Right ventricle myocardium inferior (tissue), 1 donor: Measurements from ENCODE around the gene SLC2A3. TPM values are rescaled to one million over a fixed set of nuclear protein-coding genes. Genes with fewer than 3 reads are reported as not detected.
"Not testable (repeated sequence)": the region's sequence is repeated elsewhere in the genome, so short reads cannot be mapped to it uniquely, and the experiment has no call there.

Experiments
- ATAC-seq: fragments of 200-7000 bp; cut with Tn5 transposase; one replicate; pipeline ENCODE4 v1.9.1; 2020; ENCODE audit warnings: mild to moderate bottlenecking, moderate library complexity
- DNase-seq: peaks from one replicate; pipeline ENCODE4 v3.0.0; 2021; ENCODE audit errors: missing footprints
- intact Hi-C: fragments of 100-400 bp; cut with DNase I; formaldehyde crosslinking; loops from one replicate; pipeline ENCODE4 v1.11.0; 2022
- total RNA-seq: library from RNA; stranded (reverse); fragmentation: NEBNext Ultra II Directional; extraction: Animal tissue kit (Norgen Biotek cat#: 25700); gene quantifications from one replicate; pipeline ENCODE4 v1.2.1, GENCODE V29; 2021
- donor health status: DM: no; HTN: yes; CAD: no; lungs with severe emphysema.

The SLC2A3 gene
- total RNA-seq, 1 donor from 2014 or later, result 11.7 TPM

DNA sequence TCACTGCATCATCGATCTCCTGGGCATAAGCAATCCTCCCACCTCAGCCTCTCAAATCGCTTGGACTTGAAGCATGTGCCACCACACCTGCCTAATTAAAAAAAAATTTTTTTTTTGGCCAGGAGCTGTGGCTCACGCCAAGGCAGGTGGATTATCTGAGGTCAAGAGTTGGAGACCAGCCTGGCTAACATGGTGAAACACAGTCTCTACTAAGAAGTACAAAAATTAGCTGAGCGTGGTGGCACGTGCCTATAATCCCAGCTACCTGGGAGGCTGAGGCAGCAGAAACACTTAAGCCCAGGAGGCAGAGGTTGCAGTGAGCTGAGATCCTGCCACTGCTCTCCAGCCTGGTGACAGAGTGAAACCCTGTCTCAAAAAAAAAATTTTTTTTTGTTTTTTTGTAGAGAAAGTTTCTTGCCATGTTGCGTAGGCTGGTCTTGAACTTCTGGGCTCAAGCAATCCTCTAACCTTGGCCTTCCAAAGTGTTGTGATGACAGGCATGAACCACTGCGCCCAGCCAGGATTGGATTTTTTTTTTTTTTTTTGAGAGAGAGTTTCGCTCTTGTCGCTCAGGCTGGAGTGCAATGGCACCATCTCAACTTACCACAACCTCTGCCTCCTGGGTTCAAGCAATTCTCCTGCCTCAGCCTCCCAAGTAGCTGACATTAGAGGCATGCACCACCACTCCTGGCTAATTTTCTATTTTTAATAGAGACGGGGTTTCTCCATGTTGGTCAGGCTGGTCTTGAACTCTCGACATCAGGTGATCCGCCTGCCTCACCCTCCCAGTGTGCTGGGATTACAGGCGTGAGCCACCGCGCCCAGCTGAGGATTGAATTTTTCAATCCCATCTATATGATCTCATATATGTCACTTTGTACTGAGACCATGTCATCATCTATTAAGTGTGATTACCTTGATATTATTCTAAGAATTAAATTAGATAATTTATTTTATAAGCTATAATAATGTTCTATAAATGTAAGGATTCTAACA lies 12.4 kb downstream of the SLC2A3 start:
- DNase-seq (no peak), ATAC-seq (no peak)
- intact Hi-C loops, result no loop called here

DNA sequence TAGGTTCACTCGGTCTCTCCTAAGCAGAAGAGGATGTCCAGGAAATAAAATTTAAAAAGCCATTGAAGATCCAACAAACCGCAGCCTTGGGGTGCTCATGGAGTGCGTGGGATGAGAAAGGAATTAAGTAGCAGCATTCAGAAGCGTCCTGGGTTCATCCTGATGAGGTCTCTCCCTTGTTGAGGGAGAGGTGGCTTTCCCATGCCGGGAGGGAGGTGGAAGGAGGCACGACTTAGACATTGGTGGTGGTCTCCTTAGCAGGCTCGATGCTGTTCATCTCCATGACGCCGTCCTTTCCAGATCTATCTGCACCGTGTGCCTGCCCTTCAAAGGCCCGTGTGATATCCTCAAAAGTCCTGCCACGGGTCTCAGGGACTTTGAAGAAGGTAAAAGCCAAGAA lies 14.8 kb downstream of the SLC2A3 start:
- DNase-seq, ATAC-seq, intact Hi-C loops: not testable (repeated sequence)

DNA sequence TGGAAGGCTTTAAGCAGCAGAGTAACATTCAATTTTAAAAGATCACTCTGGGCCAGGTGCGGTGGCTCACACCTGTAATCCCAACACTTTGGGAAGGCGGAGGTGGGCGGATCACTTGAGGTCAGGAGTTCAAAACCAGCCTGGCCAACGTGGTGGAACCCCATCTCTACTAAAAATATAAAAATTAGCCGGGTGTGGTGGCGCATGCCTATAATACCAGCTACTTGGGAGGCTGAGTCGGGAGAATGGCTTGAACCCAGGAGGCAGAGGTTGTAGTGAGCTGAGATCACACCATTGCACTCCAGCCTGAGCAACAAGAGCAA lies 17.8 kb downstream of the SLC2A3 start:
- ATAC-seq, intact Hi-C loops, DNase-seq: not testable (repeated sequence)

DNA sequence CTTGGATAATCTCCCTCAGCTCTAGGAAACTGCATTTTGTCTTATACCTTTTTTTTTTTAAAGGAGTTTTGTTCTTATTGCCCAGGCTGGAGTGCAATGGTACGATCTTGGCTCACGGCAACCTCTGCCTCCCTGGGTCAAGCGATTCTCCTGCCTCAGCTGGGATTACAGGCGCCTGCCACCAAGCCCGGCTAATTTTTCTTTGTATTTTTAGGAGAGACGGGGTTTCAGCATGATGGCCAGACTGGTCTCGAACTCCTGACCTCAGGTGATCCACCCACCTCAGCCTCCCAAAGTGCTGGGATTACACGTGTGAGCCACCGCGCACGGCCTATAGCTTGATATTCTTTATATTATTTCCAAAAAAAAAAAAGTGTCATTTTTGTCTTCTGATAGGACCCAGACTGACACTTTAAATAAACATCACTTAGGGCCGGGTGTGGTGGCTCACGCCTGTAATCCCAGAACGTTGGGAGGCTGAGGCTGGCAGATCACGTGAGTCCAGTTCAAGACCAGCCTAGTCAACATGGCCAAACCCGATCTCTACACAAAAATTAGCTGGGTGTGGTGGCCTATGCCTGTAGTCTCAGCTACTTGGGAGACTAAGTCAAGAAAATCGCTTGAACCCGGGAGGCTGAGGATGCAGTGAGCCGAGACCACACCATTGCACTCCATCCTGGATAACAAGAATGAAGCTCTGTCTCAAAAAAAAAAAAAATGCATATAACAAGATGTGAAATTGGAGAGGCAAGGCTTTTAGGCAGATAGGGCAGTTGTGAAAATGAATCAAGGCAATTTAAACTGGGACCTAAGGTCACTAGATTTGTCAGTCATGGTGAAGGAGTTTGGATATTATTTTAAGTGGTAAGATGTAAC lies 18.4 kb downstream of the SLC2A3 start:
- ATAC-seq (no peak), DNase-seq (no peak)
- intact Hi-C loops, result no loop called here

DNA sequence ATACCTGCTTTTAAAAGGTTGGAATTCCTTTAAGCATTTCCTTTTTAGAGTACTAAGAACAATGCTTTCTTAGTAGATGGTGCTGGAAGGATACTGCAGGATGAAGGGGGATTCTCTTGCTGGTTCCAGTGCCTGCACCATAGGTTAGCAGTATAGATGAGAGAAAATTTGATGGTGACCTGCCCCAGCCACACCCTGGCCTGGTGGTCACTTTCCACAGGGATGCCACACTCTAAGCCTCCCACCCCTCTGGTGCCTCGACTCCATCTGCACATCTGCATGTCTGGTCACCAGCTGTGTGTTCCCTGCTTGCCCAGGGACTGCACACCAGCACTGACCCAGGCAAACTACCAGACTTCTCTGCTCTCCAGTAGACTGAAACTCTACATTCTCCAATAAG lies 19.1 kb downstream of the SLC2A3 start:
- intact Hi-C loops, result no loop called here
- DNase-seq (no peak), ATAC-seq (peak; percentile 16)

DNA sequence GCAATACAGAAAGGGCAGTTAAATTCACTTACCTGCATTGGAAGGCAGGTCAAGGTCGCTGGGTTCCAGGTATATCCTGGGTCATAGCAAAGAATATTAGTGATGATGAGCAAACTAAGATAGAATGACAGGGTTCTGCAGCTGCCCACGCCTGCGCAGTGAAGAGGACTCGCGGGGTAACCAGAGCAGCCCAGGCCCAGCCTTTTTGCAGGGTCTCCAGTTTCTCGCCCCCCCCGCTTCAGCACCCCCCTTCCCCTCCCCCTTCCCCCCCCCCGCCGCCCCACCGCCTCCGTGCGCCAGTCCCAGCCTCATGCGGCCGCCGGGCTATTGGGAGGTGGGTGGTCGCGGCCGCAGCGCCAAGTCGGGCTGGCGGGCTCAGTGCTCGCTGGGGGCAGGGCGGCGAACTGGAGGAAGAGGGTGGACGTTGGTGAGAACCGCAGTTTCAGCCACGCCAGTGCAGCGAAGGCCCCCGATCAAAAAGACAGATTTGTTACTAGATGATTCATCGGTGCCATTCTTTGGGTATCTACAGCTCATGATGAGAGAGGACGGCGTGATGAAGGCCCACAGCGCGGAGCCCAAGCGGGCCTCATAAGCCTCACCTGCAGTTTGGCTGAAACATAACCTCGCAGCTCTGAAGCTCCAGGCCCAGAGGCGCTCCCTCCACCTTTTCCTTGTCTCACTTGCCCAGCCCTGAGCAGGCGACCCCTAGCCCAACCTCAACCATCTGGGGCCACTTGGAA lies 20.2 kb downstream of the SLC2A3 start:
- intact Hi-C loops, result no loop called here
- DNase-seq (no peak), ATAC-seq (no peak)

DNA sequence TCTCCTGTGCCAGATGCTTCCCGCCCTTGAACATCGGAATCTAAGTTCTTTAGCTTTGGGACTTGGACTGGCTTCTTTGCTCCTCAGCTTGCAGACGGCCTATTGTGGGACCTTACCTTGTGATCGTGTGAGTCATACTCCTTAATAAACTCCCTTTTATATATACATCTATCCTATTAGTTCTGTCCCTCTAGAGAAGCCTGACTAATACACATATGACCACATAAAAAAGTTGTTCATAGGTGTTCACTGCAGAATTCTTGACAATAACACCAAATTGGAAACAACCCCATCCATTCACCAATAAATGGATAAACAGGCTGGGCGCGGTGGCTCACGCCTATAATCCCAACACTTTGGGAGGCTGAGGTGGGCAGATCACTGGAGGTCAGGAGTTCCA lies 25.9 kb downstream of the SLC2A3 start:
- intact Hi-C loops, ATAC-seq, DNase-seq: not testable (repeated sequence)

DNA sequence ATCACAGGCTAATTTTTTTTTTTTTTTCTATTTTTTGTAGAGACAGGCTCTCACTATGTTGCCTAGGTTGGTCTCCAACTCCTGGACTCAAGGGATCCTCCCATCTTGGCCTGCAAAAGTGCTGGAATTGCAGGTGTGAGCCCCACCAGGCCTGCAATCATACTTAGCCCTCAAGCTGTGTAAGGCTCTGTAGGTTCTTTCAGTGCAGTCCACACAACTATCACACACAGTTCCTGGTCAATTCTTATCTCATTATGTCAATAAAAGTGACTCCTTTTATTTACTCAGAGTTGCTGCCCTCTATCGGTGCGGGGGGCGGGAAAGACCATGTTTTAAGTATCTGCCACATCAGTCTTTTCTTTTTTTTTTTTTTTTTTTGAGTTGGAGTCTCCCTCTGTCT lies 29.0 kb downstream of the SLC2A3 start:
- DNase-seq (no peak), ATAC-seq (no peak)
- intact Hi-C loops, result no loop called here

DNA sequence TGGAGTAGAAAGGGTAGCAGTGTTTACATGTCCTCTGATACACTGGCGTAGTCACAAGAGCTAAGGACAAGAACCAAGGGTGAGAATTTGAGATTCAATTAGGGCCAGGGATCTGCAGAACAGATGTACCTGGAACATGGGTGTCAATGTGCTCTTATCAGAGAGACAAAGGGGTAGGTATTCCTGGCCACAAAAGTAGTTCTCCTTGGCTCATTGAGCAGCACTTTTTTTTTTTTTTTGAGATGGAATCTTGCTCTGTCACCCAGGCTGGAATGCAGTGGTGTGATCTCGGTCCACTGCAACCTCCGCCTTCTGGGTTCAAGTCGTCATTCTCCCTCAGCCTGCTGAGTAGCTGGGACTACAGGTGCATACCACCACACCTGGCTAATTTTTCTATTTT lies 29.7 kb downstream of the SLC2A3 start:
- DNase-seq, ATAC-seq, intact Hi-C loops: not testable (repeated sequence)

DNA sequence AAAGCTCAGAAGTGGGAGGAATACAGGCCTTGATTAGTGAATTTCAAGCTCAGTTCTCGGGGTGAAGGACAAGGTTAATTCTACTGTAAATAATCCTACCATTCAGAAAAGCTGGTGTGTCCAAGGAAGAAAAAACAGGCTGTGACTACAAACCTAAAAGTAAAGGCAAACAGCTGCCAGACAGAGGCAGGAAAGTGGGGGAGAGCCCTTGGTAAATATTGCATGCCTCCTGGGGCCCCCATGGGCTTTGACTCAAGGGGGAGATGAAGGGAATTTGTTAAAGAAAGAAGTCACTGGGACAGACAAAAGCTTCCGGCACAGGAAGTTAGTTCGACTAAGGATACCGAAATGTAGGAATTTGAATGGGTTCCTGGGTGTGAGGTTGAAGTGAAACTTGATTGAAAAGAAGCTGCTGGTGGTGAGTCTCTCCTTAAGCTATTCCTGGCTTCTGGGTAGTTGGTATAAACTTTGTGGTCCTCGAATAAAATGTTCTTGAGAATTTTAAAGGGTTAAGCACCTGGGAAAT lies 30.3 kb downstream of the SLC2A3 start:
- ATAC-seq, intact Hi-C loops: not testable (repeated sequence)

DNA sequence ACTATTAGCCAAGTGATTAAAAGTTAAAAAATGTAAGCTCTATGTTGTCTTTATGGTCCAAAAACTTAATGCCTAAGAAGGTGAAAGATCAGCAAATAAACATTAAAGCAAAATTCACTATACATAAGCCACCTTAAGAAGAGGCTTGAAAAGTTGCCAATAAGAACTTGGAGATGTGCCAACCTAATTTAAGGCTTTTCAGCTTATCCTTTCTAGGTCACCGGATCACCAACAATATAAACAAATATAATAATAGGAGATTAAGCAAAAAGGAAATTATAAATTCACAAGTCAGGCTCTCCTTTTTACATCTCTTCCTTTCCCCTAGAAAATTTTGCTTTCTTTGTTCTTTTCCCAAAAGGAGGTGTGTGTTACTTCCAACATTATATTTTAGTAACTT lies 30.9 kb downstream of the SLC2A3 start:
- intact Hi-C loops, result no loop called here
- DNase-seq (no peak), ATAC-seq (no peak)

More for the DNA sequence above, 30.3 kb downstream of the SLC2A3 start:
- not testable (repeated sequence) for DNase-seq

DNA sequence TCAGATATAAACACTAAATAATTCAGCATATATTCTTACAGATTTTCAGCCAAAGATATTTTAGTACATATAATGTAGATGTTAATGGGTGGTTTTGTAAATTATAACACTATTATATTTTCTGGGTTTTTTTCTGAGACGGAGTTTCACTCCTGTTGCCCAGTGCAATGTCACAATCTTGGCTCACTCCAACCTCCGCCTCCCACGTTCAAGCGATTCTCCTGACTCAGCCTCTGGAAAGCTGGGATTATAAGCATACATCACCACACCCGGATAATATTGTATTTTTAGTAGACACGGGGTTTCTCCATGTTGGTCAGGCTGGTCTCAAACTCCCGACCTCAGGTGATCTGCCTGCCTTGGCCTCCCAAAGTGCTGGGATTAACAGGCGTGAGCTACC lies 33.6 kb downstream of the SLC2A3 start:
- intact Hi-C loops, DNase-seq, ATAC-seq: not testable (repeated sequence)

DNA sequence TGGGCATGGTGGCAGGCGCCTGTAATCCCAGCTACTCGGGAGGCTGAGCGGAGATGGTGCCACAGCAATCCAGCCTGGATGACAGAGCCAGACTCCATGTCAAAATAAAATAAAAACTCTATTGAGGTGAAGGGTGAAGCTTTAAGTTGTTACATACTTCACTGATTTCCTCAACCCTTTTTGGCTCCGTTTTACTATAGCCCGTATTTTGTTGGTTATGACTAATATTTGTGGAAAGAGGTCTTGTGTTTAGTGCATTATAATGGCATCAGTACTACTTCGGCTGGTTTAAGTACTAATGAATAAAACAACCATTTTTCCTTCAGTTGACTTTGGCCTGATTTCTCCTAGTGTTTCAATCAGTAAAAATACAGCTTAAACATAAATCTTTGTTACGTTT lies 36.2 kb downstream of the SLC2A3 start:
- ATAC-seq, result no peak

DNA sequence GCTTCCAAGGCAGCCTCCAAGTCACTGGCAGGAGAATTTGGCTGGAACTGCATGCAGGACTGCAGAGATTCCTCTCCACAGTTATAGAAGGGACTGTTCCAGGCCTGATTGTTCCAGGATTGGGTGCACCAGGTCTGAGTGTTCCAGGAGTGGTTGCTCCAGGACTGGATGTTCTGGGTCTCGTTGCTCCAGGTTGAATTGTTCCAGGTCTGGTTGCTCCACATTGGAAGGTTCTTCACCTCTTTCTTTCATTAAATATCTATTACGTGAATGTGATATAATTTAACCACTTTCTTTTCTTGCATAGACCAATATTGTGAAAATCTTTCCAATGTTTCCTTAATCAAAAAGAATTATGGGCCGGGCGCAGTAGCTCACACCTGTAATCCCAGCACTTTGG lies 39.3 kb downstream of the SLC2A3 start:
- DNase-seq, ATAC-seq, intact Hi-C loops: not testable (repeated sequence)

More for the DNA sequence above, 36.2 kb downstream of the SLC2A3 start:
- intact Hi-C loops, result no loop called here
- no peak for DNase-seq

DNA sequence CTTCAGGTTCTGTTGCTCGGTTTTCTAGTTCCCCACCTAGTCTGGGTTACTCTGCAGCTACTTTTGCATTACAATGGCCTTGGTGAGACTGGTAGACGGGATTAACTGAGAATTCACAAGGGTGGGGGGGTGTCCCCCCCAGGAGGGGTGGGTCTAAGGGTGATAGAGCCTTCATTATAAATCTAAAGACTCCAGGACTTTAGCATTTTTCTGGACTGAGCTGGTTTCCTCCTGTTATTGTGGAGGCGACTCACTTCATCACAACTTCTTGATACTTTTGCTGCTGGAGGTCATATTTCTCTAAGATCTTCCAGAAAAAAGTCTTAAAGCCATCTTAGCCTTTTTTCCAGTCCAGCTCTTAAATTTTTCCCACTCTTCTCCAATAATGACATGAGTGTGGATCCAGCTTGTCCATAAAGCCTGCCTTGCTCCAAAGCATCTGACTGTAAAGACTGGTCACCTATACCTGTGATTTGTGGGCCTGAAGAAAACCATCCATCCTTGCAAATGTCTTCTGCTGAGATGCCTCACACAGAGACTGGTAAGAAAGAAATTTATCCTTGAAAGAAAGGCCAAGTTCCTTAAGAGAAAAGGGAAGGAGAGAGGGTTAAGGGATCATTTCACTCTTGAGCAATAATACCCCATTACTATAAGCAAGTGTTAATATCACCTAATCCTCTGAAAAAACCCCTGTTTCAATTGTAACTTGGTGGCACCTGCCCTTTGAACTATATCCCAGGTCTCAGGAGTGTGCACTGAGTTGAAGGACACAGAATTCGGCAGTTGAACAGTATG lies 43.6 kb downstream of the SLC2A3 start:
- DNase-seq (no peak), ATAC-seq (no peak)
- intact Hi-C loops, result no loop called here

DNA sequence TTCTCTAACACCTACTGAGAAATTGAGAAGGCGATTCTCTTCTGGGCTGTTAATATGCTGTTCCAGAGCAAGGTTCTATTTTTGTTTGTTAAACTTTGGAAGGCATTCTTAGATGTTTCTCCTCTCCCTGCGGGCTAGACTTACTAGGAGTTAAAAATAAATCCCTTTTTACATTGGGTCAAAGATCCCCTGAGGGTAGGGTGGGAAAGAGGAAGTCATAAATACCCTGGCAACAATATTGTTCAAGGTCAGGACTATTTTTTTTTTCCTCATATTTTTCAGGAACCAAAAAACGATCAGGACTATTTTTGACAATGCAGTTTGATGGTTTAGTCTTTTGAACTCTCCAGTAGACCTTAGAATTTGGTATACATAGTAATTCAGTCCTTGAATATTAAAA lies 51.3 kb downstream of the SLC2A3 start:
- intact Hi-C loops, result no loop called here
- DNase-seq (no peak), ATAC-seq (no peak)

DNA sequence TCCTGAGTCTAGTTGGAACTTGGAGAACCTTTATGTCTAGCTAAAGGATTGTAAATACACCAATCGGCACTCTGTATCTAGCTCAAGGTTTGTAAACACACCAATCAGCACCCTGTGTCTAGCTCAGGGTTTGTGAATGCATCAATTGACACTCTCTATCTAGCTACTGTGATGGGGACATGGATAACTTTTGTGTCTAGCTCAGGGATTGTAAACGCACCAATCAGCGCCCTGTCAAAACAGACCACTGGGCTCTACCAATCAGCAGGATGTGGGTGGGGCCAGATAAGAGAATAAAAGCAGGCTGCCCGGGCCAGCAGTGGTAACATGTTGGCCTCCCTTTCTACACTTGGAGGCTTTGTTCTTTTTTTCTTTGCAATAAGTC lies 54.3 kb downstream of the SLC2A3 start:
- ATAC-seq, DNase-seq, intact Hi-C loops: not testable (repeated sequence)
